ENCODE results near the gene ST8SIA5.
"Not testable (repeated sequence)": the region's sequence is repeated elsewhere in the genome, so short reads cannot be mapped to it uniquely, and the experiment has no call there.

ST8SIA5 gene, protein sequence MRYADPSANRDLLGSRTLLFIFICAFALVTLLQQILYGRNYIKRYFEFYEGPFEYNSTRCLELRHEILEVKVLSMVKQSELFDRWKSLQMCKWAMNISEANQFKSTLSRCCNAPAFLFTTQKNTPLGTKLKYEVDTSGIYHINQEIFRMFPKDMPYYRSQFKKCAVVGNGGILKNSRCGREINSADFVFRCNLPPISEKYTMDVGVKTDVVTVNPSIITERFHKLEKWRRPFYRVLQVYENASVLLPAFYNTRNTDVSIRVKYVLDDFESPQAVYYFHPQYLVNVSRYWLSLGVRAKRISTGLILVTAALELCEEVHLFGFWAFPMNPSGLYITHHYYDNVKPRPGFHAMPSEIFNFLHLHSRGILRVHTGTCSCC

DNA sequence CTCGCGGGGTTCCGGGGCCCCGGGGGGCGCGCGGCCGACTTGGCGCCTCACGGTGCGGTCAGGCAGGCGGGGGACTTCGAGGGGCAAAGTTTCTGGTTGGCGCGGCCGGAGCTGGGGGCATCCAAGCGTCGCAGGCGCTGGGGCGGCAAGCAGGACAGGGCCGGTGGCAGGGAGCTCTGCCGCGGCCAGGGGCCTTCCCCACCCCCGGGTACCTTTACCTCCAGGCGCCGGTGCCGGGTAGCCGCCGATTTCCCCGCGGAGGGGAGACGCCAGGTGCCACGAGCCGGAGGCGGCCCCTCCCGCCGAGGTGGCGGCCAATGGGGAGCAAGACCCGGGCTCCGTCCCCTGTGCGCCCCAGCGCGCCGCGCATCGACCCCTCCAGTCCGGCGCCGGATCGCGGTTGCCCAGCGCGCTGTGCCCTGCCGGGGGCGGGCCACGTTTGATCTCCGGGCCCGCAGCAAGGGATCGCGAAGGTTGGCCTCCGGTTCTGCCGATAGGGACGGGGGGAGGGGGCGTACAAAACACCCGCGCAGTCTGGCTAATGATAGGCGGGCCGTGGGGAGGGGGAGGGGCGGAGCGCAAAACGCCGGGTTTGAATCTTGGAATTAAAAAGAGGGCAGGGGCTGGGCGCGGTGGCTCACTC is at the start of gene ST8SIA5:
Gene ST8SIA5 (minus strand): TSS at position 495 of the 643 bp plus-strand sequence. CDS start 545 bp downstream, outside the sequence.
- no peak for FAIRE-seq

DNA sequence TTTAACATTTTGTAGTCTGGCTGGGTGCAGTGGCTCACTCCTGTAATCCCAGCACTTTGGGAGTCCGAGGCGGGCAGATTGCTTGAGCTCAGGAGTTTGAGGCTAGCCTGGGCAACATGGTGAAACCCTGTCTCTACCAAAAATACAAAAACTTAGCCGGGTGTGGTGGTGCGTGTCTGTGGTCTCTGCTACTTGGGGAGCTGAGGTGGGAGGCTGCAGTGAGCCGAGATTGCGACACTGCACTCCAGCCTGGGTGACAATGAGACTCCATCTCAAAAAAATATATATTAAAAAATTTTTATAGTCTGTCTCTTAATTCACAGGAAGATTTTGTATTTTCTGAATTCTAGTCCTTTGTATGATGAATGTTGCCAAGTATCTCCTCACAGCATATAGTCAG is 39.1 kb upstream of the ST8SIA5 start:
- not testable (repeated sequence) for FAIRE-seq

DNA sequence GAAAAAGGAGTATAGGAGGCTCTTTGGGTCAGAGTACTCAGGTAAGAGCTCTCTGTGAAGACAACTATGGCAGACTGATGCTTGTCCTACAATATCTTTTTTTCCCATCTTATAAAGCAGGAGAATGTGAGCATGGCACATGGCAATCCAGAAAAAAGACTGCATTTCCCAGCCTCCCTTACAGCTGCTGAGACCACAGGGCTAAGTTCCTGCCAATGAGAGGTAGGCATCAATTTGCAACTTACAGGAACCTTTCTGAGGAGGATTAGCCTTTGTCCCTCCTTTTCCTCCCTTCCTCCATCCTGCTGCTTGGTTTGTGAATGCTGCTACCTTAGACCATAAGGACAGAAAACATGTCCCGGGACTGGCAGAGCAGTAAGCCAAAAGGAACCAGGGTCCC is 37.8 kb upstream of the ST8SIA5 start:
- FAIRE-seq, result no peak

DNA sequence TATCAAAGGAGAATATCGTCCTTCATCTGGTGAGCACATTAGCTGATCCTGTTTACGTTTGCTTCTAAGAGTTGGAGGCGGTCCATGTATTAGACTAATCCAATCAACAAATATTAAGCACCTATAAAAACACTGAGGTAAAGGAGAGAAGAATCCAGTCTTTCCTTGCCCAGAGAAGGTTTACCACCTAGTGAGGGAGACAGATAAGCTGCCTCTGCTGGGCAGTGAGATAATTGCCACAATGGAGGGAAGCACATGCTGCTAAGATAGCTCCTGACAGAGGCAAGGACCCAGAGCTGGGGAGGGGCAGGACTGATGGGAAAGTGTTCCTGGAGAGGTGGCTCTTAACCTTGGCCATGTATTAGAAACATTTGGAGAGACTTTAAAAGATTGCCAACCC is 36.7 kb upstream of the ST8SIA5 start:
- no peak for FAIRE-seq

DNA sequence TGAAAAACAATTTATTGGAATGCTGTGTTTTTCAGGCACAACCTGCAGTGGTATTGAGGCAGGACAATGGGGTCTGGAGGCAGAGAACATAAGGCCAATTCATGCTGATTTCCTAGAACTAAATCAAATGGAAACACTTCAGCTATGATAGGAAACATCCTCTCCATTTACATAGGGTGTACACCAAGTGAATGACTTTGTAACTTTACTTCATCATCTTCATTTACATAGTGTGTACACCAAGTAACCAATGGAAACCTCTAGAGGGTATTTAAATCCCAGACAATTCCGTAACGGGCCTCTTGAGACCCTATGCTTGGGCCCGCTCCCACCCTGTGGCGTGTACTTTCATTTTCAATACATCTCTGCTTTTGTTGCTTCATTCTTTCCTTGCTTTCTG is 32.2 kb upstream of the ST8SIA5 start:
- FAIRE-seq, result no peak

DNA sequence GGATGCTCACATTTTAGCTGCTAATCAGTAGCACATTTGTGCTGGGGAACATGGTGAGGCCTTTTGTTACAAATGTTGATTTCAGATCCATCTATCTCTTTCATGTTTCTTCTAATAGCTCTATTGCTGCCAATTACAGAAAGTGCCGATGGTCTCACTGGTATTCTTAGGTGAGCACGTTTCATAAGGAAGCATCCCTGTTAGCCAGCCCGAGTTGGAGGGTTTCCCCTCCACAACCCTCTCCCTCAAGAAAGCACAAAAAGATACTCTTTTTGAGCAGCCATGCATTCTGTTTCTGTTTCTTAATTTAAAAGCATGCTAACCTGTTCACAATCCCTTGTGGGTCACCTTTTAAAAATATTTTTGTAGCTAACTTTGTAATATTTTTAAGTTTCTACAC is 30.8 kb upstream of the ST8SIA5 start:
- FAIRE-seq, result no peak

DNA sequence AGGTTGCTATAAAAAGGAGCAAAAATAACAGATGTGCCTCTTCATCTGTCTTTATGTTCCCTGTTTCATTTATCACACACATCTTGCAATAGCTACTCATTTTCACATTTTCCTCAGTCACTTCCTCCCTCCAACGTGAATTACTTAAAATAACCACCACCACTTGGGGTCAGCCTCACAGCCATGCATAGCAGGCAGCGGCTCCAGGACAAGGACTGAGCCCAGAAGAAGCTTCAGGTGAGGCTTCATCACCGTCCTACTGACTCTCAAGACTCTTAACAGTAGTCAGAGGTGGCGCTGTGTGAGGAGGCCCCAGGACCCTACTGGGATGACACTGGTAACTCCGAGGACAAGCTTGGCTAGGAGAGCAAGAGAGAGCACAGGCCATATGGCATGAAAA is 15.5 kb upstream of the ST8SIA5 start:
- FAIRE-seq, result no peak

DNA sequence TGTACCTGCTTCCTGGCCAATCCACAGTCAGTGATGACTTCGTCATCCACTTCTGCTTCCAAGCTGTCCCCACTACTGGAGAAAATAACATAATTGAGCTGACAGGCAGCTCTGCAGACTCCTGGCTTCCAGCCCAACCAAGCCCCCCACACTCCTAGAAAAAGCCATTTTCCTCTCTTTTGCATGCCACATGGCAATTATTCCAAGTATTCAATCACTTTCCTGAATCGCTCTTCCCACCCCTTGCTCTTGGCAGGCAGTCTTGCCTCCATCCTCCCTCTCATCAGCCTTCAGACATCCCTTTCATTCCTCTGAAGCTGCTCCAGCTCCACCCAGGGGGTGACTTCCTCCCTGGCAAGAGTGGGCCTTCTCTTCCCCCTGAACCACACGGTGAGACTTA is 14.3 kb upstream of the ST8SIA5 start:
- FAIRE-seq, result no peak

DNA sequence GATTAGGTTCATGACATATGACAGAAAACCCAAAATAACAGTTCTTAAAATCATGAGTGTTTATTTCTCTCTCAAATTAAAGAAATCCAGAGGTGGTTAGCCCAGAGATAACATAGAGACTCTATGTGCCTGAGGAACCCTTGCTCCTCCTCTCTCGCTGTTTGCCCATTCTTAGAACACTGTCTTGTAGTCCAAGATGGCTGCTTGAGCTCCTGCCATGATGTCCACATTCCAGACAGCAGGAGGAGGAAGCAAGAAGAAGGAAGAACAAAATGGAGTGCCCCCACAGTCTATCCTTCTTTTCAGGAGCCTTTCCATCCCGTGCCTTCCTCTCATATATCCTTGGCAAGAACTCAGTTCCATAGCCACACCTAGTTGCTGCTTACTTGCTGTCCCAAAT is 13.9 kb upstream of the ST8SIA5 start:
- FAIRE-seq, result no peak

DNA sequence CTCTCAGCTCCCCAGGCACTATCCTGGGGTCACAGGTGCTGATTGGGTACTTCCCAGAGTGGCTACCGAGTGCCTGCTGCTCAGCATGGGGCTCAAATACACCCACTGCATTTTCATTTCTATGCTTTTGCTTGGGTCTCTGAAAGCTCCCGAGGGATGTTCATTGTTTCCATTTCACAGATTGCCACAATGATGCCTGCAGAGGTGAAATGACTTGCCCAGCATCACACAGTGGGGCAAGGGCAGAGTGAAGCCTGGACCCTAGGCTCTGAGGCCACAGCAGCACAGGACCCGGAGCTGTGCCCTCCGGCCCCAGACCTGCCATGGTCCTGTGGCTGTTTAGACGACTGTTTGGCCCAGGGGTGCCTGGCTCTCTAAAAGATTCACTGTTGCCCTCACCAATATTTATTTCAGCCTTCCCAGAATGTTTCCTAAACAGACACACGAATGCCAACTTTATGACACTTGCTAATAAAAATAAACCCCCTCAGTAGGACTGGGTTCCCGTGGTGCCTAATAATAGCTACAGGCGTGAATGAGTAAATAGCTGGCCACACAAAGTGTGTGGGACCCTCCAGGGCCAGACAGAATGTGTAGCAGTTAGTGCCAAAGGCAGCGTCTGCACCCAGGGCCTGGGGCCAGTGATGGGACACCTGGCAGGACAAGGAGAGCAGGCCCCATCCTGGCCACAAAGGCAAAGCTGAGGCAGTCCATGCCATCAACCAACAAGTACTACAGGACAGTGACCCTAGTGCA is 11.5 kb upstream of the ST8SIA5 start:
- FAIRE-seq, result no peak

DNA sequence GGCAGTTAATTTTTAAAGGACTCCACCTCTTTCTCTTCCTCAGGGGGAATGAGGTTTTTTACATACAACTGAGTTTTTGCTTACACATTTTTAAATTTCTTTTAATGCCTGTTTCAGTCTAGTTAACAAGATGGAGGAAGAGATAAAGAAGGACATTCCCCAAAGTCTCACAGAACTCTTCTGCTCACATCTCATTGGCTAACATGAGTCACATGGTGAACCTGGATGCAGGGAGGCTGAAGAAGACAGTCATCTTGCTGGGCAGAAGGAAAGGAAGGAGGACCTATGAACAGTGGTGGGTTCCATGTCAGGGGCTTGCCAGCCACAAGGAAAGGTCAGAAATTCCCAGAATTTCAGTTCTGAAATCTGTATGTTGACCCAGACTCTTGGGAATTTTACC is 10.4 kb upstream of the ST8SIA5 start:
- no peak for FAIRE-seq

DNA sequence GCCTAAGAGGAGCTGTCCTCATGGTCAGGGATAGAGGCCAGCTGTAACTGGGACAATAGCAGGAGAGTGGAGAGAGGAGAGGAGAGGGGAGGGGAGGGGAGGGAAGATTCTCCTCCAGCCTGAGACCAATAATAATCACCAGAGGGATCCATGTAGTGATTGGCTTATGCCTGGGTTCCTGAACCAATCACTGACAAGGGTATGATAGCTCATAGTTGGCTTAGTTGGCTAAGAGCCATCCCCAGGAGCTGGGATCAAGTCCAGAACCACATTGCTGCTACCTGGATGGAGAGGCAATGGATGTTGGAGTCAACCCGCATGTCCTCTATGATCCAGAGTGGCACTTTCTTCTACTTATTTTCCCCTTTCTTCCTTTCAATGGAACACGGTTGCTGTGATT is 7.7 kb upstream of the ST8SIA5 start:
- FAIRE-seq, result no peak

DNA sequence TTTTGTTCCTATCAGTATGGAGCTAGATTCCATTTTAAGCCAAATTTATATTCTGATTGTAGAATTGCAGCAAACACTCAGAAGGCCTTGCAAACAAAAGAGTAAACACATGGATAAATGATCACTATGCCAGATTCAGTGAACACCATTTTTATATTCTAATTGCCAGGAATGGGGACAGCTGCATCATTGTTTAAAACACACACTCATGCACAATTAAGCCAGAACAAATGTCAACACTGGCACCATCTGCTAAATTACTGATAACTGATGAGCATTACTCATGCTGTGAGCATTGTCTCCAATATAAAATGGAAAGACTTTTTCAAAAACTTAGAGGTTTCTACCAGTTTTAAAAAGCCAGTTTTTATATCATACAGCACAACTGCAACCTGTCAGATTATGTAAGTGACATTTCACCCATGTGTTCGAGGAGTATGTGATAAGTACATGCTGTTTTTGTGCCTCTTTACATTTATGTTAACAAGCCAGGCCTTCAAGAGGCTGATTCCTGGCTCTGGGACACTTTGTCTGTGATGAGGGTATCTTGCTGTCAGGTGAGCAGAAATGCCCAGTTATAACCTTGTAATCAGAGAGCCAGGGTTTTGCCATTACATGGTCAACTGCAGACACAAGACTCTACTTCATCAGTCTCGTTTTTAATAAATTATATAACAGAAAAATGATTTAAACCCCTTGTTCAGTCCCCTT is 4.4 kb upstream of the ST8SIA5 start:
- FAIRE-seq, result no peak

DNA sequence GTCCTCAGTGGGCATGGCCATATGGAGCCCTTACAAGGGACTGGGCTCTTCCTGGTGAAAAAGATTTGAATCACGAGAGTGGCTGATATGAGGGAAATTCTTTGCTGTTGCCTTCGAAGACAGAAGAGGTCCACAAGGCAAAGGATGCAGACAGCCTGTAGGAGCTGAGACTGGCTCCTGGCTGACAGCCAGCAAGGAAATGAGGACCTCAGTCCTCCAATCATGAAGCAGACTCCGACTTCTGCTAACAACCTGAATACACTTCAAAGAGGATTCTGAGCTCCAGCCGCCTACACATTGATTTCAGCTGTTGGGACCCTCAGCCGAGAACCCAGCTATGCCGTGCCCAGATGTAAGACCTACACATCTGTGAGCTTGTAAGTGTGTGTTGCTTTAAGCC is 3.0 kb upstream of the ST8SIA5 start:
- no peak for FAIRE-seq

DNA sequence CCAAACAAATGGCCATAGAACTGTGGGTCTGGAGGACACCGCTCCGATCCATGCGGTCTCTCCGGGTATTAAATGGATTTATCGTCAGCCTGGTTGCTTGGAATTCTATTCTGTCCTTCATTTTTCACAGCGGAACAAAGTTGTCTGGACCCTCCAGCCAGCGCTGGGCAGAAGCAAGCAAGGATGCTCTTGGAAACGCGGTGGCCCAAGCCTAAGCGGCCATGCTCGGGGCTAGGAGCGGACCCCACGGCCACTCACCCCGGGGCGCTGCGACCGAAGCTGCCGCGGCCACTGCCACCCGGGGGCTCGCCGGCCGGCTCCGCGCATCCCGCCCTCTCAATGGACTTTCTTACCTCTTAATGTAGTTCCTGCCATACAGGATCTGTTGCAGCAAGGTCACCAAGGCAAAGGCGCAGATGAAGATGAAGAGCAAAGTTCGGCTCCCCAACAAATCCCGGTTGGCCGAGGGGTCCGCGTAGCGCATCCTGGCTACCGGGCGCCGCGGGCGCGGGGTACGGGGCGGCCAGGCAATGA is 761 bp downstream of the ST8SIA5 start:
- no peak for FAIRE-seq

DNA sequence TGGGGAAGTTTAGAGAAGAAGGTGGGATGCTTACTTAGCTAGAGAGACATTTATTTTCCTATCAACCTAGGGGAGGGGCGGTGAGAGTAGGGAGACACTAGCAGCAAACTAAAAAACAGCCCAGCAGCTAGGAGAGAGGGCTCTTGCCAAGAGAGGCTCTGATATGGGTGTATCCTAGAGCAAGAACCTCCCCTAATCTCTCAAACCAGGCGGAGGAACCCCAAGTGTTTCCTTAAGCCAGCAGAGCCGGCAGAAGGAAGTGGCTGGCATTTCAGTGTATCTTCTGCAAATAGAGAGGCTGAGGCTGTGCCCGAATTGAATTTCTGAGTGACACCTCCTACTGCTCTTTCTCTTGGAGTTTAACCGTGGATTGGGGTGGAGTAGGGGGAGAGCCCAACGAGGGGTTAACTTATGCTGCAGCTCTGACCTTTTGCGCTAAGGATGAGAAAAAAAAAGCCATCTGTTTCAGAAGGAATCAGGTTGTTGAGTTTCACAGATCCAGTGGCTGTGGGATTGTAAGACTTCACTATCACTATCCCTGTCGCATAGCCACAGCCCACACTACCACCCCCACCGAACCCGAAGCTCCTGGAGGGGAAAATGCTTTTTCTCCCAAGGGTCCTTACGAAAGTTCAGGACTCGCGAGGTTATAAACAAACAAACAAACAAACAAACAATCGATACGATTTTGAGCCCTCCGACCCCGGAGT is 1.4 kb downstream of the ST8SIA5 start:
- FAIRE-seq, result no peak

DNA sequence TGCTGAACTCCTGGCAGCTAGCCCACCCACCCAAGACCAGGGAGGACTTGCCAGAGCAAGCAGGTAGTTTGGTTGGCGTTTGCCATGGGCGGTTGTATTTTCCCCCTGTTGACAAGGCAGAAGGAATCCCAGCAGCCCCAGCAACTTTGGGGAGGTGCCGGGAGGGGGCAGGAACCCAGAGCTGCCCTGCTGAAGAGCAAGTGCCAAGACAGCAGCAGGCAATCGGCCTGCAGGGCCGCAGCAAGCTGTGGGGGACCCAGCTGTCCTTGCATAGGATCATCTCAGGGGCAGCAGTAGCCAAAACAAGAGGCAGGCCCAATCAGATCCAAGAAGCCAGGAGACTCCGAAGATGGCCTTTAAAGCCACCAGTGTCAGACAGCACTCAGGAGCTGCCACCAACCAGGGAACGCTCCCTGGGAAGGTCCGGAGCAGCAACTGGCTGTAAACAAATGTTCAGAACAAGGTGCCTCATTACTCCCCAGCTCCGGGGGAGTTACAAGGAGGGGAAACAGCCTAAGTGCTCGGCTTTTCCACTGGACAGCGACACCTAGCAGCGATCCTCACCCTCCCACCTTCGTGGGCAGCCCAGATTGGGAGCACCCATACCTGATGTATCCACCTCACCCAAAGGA is 2.1 kb downstream of the ST8SIA5 start:
- FAIRE-seq, result no peak

DNA sequence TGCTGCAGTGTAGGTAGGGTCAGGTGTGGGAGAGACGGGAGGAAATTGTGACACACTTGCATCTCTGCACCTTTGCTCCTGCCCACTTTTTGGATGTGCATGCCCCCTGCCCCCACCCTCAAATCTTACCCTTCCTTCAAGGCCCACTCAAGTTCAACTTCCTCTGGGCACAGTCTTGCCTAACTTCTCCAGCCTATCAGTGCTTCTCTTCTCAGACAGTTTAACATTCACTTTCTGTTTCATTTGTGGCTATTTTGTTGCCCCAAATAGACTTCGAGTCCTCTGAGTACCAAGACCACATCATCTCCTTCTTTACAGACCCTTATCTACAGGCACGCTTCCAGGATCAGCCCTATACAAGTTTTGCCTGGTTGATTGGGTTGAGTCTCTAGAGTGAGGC is 2.7 kb downstream of the ST8SIA5 start:
- FAIRE-seq, result no peak

DNA sequence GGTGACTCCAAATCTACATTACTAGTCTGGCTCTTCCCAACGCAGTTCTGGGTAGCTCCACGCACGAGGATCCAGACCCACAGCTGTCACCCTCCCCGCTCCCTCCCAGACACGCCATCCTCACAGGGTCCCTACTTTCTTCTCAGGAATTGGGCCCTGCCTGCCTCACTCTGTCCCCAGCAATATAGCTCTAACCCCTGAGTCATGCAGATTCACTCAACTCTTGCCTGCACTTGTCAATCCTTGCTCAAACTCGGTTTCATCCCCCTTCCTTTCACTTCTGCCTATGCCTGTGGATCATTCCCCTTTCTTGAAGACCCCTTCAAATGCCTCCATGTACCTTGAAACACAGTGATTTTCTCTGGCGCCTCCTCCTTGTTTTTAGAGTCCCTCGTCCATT is 5.0 kb downstream of the ST8SIA5 start:
- FAIRE-seq, result no peak

DNA sequence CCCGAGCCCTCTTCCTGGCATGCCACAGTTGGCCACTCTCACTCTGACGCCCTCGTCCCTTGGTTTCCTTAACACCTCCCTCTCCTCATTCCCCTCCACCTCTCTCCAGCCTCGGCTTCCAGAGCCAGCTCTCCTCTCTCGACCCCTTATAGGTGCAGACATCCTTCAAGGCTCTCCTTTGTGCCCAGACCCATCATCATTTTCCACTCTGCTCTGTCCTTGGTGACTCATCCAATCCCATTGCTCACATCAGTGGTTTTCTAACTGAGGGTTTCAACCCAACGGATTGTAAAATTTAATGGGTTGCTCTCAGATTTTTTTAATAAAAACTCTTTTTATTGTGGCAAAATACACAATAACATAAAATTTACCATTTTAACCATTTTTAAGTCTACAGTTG is 6.2 kb downstream of the ST8SIA5 start:
- no peak for FAIRE-seq

DNA sequence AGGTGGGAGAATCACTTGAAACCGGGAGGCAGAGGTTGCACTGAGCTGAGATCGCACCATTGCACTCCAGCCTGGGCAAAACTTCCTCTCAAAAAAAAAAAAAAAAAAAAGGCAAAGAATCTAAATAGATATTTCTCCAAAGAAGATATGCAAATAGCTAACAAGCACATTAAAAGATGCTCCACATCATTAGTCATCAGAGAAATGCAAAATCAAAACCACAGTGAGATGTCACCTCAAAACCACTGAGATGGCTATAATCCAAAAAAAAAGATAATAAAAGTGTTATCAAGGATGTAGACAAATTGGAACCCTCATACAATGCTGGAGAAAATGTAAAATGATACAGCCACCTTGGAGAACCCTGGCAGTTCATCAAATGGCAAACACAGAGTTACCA is 8.4 kb downstream of the ST8SIA5 start:
- FAIRE-seq, result no peak

DNA sequence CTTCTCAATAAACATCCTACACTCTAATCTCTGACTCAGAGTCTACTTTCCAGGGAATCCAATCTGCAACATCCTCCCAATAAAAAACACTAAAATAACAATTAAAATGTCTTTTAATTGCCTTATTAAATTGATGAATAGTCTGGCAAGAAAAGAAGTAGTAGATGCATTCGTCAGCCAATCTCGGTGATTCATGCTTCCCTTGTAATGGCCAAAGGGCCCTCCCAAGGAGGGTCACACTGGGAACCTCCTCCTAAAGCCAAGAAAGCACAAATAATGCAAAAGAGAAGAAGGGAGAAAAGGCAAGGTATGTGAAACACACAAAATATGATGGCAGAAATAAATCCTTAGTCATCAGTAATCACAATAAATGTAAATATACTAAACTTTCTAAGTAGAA is 16.8 kb downstream of the ST8SIA5 start:
- no peak for FAIRE-seq
